Measurements from ENCODE around the gene FGF10.

The FGF10 gene

DNA sequence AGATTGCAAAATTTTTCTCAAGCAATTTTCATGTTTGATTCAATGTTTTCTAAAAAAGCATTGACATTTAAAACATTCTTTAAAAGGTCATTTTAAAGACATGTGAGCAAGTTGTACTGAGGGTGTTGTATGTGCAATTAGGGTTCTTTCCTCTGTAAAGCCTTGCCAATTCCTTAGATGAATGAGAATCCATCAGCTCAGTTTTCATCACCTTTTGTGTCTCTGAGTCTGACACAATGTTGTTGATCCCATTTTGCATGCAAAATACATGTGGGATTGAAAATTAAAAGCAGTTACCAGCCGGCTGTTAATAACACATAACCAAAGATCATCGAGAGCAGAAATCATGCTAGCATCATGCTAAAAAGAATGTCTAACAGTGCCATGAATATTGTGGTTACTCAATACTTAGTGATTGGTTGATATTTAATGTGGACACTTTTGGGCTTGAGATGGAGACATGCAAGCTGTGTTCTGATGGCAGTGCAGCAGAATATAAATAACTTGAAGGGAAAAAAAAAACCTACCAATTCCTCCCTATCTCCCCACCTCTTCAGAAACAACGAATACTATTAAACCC, 57.7 kb downstream of the FGF10 start:
- no peak overlapping the region for H3K4me3 ChIP-seq (ENCODE audit: low read depth, low read length)
- TF ChIP-seq, protein P1, sequence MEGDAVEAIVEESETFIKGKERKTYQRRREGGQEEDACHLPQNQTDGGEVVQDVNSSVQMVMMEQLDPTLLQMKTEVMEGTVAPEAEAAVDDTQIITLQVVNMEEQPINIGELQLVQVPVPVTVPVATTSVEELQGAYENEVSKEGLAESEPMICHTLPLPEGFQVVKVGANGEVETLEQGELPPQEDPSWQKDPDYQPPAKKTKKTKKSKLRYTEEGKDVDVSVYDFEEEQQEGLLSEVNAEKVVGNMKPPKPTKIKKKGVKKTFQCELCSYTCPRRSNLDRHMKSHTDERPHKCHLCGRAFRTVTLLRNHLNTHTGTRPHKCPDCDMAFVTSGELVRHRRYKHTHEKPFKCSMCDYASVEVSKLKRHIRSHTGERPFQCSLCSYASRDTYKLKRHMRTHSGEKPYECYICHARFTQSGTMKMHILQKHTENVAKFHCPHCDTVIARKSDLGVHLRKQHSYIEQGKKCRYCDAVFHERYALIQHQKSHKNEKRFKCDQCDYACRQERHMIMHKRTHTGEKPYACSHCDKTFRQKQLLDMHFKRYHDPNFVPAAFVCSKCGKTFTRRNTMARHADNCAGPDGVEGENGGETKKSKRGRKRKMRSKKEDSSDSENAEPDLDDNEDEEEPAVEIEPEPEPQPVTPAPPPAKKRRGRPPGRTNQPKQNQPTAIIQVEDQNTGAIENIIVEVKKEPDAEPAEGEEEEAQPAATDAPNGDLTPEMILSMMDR (IDR thresholded peaks at IDR 0.05; ENCODE audit: low read depth, low read length): no peak

DNA sequence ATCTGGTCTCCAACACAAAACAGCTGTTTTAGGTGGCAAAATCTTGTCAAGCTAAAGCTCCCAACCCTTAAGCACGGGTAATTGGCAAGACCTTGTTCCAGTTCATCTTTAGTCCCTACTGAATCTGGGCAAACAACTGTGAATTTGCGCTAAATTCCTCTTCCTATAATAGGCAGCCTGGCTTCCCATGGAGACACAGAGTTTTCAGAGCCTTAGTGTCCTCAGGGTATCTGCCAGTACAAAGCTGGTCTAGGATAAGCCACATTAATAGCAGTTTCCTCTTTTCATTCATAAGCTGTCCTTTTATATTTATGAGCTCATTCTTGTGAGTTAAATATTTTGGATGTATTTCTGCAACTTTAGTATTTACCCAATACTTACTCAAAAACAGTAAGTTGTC, 59.5 kb downstream of the FGF10 start:
- TF ChIP-seq, protein P1 (IDR thresholded peaks at IDR 0.05; ENCODE audit: low read depth, low read length): no peak
- no peak overlapping the region for H3K4me3 ChIP-seq (ENCODE audit: low read depth, low read length)

DNA sequence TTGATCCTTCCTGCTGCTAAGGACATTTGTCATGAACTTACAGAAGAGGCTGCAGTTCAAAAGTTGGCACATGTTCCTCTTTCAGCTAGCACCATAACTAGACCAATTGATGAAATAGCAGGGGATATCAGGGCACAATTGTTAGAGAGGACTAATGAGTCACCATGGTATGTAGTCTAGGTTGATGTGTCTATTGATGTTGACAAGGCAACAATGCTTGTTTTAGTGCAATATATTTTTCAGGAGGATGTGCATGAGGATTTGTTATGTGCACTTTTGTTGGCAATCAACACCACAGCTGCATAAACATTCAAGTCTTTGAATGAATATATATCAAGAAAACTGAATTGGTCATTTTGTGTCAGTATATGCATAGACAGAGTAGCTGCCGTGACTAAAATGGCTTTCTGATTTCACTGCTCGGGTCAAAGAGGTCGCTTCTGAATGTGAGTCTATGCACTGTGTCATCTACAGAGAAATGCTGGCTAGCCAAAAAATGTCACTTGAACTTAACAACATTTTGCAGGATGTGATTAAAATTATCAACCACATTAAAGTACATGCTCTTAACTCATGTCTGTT, 68.0 kb downstream of the FGF10 start:
- TF ChIP-seq, protein P1 (IDR thresholded peaks at IDR 0.05; ENCODE audit: low read depth, low read length): no peak
- H3K4me3 ChIP-seq (ENCODE audit: low read depth, low read length): no peak overlapping the region

DNA sequence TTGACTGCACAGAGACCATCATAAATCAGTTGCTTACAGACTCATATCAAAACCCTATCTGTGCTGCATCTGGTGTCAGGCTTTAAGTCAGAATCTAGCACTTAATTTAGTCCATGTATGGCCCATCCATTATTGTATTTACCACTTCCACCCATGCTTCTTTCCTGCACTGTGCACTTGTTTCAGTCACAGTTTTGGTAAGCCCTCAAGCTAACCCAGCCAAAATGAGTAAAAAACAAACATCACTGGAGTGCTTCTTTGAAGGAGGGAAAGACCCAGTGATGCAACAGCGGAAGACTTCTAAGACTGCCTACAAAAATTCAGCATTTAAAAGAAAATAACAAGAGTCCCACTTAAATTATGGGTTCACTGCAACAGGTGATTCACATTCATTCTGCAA, 69.0 kb downstream of the FGF10 start:
- TF ChIP-seq, protein P1 (IDR thresholded peaks at IDR 0.05; ENCODE audit: low read depth, low read length): no peak
- no peak overlapping the region for H3K4me3 ChIP-seq (ENCODE audit: low read depth, low read length)

DNA sequence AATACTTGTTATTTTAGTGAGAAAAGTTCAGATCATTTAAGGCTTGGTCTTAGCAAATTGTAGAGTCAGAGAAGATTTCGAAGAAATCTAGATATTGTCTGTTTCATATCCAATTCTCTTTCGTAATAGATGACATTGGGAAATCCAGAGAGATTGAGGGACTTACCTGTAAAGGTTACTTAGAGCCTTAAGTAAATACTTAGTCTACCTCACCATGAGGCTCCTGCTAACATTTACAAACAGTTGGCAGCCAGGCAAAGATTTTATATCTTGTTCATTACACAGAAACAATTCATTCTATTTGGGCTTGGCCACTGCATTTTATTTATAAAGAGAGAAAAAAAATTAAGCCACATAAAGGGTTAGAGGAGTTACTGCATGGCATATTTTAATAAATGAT, 70.3 kb downstream of the FGF10 start:
- TF ChIP-seq, protein P1 (IDR thresholded peaks at IDR 0.05; ENCODE audit: low read depth, low read length): no peak
- H3K4me3 ChIP-seq (ENCODE audit: low read depth, low read length): no peak overlapping the region

DNA sequence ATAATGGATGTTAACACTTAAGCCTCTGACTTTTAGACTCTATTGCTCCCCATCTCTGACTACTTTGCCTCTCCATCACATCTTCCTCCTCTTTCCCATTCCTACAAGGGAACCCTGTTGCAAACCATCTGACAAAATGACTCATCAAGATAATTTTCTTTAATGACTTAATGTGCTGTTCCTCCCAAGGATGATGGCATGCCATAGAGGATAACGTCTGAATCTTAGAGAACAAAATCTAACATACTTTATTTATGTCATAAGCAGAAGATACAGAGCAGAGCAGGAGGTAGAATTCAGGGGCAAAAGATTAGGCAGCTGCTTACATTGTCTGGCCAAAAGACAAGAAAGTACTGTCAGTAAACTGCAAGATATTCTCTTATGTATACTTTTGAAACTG, 76.8 kb downstream of the FGF10 start:
- H3K4me3 ChIP-seq (ENCODE audit: low read depth, low read length): no peak overlapping the region
- TF ChIP-seq, protein P1 (IDR thresholded peaks at IDR 0.05; ENCODE audit: low read depth, low read length): no peak

DNA sequence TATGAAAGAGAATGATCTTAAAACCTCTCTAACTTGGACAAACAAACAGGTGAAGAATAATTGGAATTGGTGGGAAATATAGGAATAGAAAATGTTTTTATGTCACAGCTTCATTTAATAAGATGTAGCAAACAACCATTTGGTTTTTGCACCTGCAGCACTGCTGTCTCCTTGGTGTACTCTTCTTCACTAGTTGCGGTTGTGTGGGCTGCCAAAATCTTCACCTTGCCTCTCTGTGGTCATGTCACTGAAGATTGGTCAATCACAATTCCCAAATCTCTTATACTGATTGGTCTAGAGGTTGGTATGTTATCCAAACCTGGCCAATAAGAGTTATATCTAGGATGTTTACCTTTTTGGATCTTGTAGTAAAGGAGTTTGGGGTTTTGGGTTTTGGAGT, 88.7 kb downstream of the FGF10 start:
- TF ChIP-seq, protein P1 (IDR thresholded peaks at IDR 0.05; ENCODE audit: low read depth, low read length): no peak
- H3K4me3 ChIP-seq (ENCODE audit: low read depth, low read length): no peak overlapping the region
